Neural crest cell (in vitro differentiated cells): ENCODE results near the gene NCR1. TPM values are rescaled to one million over a fixed set of nuclear protein-coding genes. Genes with fewer than 3 reads are reported as not detected.
"Not testable (repeated sequence)": the region's sequence is repeated elsewhere in the genome, so short reads cannot be mapped to it uniquely, and the experiment has no call there.

Experiments used
- DNase-seq: peaks from one replicate; pipeline ENCODE4 v3.0.0; 2021; ENCODE audit warnings: low read depth, mixed read lengths, low spot score
- H3K27ac Mint-ChIP-seq: one replicate; pipeline ENCODE4 v1.8.0; 2021; ENCODE audit warnings: mild to moderate bottlenecking, mixed read lengths; ENCODE audit not compliant: unreplicated experiment
- H3K27me3 Mint-ChIP-seq: 2 replicates; pipeline ENCODE4 v1.8.0; 2021; ENCODE audit warnings: low read depth, mild to moderate bottlenecking, mixed read lengths
- H3K36me3 Mint-ChIP-seq: 2 replicates; pipeline ENCODE4 v1.8.0; 2021; ENCODE audit warnings: low read depth, mild to moderate bottlenecking, mixed read lengths
- H3K4me1 Mint-ChIP-seq: 2 replicates; pipeline ENCODE4 v1.8.0; 2021; ENCODE audit warnings: mixed read lengths
- H3K4me3 Mint-ChIP-seq: one replicate; pipeline ENCODE4 v1.8.0; 2021; ENCODE audit warnings: mild to moderate bottlenecking, mixed read lengths
- H3K9me3 Mint-ChIP-seq: 2 replicates; pipeline ENCODE4 v1.8.0; 2021; ENCODE audit warnings: mixed read lengths
- CTCF ChIP-seq: fragments of 200-600 bp; sonication (generic); conservative IDR thresholded peaks from 2 replicates; pipeline ENCODE4 v1.5.0; 2021; ENCODE audit warnings: antibody characterized with exemption, mild to moderate bottlenecking
- long read RNA-seq: library from polyadenylated mRNA; unstranded; transcript quantifications from one replicate; pipeline ENCODE4 v2.0.0, GENCODE V29; 2020
- total RNA-seq: library from RNA; stranded (reverse); gene quantifications from 2 replicates; pipeline ENCODE4 v1.2.1, GENCODE V29; 2021

Gene NCR1
- not detected in 2 replicates for total RNA-seq
- long read RNA-seq: 0 reads

- Mint-ChIP-seq H3K27ac (no peak within 1 kb of the TSS), H3K27me3 (peaks cover 7% of the 10 kb centered on the region), H3K36me3 (no peaks in the 10 kb centered on the region), H3K9me3 (peaks cover 4% of the 10 kb centered on the region), H3K4me1 (no peaks in the 10 kb centered on the region), H3K4me3 (no peak within 1 kb of the TSS)
- no peak for DNase-seq
- TF ChIP-seq CTCF: no peak
These were observed at the start of gene NCR1 for GRCh38 chr19:54905803-54906511. TSS of gene NCR1 (plus strand) at chr19:54906148. CDS start at chr19:54906188, 40 bp downstream.

GRCh38 chr19:54858476-54858875, 47.5 kb upstream of the NCR1 start:
- peaks cover 15% of the 10 kb centered on the region for H3K9me3 Mint-ChIP-seq

GRCh38 chr19:54859421-54859820, 46.5 kb upstream of the NCR1 start:
- not testable (repeated sequence) for DNase-seq, H3K27ac Mint-ChIP-seq, H3K4me1 Mint-ChIP-seq, H3K27me3 Mint-ChIP-seq, H3K4me3 Mint-ChIP-seq, H3K36me3 Mint-ChIP-seq
- peaks cover 15% of the 10 kb centered on the region for H3K9me3 Mint-ChIP-seq

More at GRCh38 chr19:54858476-54858875, 47.5 kb upstream of the NCR1 start:
- not testable (repeated sequence) for H3K27ac Mint-ChIP-seq, H3K36me3 Mint-ChIP-seq, H3K4me3 Mint-ChIP-seq, DNase-seq, H3K4me1 Mint-ChIP-seq, H3K27me3 Mint-ChIP-seq

- not testable (repeated sequence) for H3K36me3 Mint-ChIP-seq, H3K9me3 Mint-ChIP-seq, H3K4me3 Mint-ChIP-seq, H3K27ac Mint-ChIP-seq, H3K4me1 Mint-ChIP-seq, DNase-seq, H3K27me3 Mint-ChIP-seq
These were observed 42.5 kb upstream of the NCR1 start for GRCh38 chr19:54863459-54863858.

GRCh38 chr19:54871696-54872095, 34.3 kb upstream of the NCR1 start:
- H3K9me3 Mint-ChIP-seq: peaks cover 3% of the 10 kb centered on the region
- no peaks in the 10 kb centered on the region for H3K36me3 Mint-ChIP-seq
- no peak overlapping the region for H3K4me3 Mint-ChIP-seq
- no peak for DNase-seq
- no peaks in the 10 kb centered on the region for H3K4me1 Mint-ChIP-seq
- peaks cover 37% of the 10 kb centered on the region for H3K27me3 Mint-ChIP-seq
- no peak for TF ChIP-seq CTCF
- no peak overlapping the region for H3K27ac Mint-ChIP-seq

GRCh38 chr19:54873990-54874389, 32.0 kb upstream of the NCR1 start, which contains the start of gene FCAR:
TSS of gene FCAR (plus strand) at chr19:54874235. CDS start at chr19:54874290, 55 bp downstream.
- Mint-ChIP-seq H3K4me1 (no peaks in the 10 kb centered on the region), H3K4me3 (no peak within 1 kb of the TSS), H3K9me3 (peaks cover 3% of the 10 kb centered on the region), H3K27ac (no peak within 1 kb of the TSS), H3K27me3 (peaks cover 48% of the 10 kb centered on the region), H3K36me3 (no peaks in the 10 kb centered on the region)
- DNase-seq: no peak
- TF ChIP-seq CTCF: no peak

- Mint-ChIP-seq H3K27ac (no peak overlapping the region), H3K27me3 (peaks cover 60% of the 10 kb centered on the region), H3K9me3 (peaks cover 3% of the 10 kb centered on the region), H3K36me3 (no peaks in the 10 kb centered on the region), H3K4me3 (no peak overlapping the region), H3K4me1 (no peaks in the 10 kb centered on the region)
- no peak for TF ChIP-seq CTCF
- DNase-seq: no peak
These were observed 30.4 kb upstream of the NCR1 start for GRCh38 chr19:54875506-54875905.
